Mesenchymal stem cell (in vitro differentiated cells and primary cell): Measurements from ENCODE around the gene SNRNP25.

Experiments used
- DNase-seq: peaks from one replicate; pipeline ENCODE4 v3.0.0-alpha.2; 2013
- H2AFZ ChIP-seq: one replicate; pipeline ENCODE4 v1.6.1; 2013; ENCODE audit warnings: low read depth, mild to moderate bottlenecking, control low read depth, inconsistent platforms, low read length, moderate library complexity
- H2AK5ac ChIP-seq: 2 replicates; pipeline ENCODE4 v1.6.1; 2013; ENCODE audit warnings: low read length, moderate library complexity, mild to moderate bottlenecking, inconsistent platforms; ENCODE audit not compliant: severe bottlenecking
- H2BK120ac ChIP-seq: one replicate; pipeline ENCODE4 v1.6.1; 2013; ENCODE audit warnings: low read depth, mild to moderate bottlenecking, inconsistent platforms, low read length, moderate library complexity
- H2BK12ac ChIP-seq, 2 experiments: one replicate each; pipeline ENCODE4 v1.6.1; 2013; ENCODE audit warnings: inconsistent platforms in 2 of 2, low read length in 2 of 2, mild to moderate bottlenecking in 2 of 2, moderate library complexity in 2 of 2, control low read depth in 1 of 2
- H2BK15ac ChIP-seq: one replicate; pipeline ENCODE4 v1.6.1; 2013; ENCODE audit warnings: mild to moderate bottlenecking, low read depth, inconsistent platforms; ENCODE audit not compliant: poor library complexity, severe bottlenecking
- H2BK5ac ChIP-seq: 2 replicates; pipeline ENCODE4 v1.6.1; 2013; ENCODE audit warnings: low read depth, mild to moderate bottlenecking, low read length, control low read depth, inconsistent platforms; ENCODE audit not compliant: poor library complexity, severe bottlenecking
- H3K14ac ChIP-seq, 2 experiments: one replicate each; pipeline ENCODE4 v1.6.1; 2013; ENCODE audit warnings: inconsistent platforms in 2 of 2, low read length in 2 of 2, control low read depth in 1 of 2, mild to moderate bottlenecking in 1 of 2, moderate library complexity in 1 of 2
- H3K18ac ChIP-seq, 2 experiments: one replicate each; pipeline ENCODE4 v1.6.1; 2013; ENCODE audit warnings: inconsistent platforms in 2 of 2, low read length in 2 of 2, control low read depth in 1 of 2, low read depth in 1 of 2, mild to moderate bottlenecking in 1 of 2
- H3K23ac ChIP-seq, 2 experiments: one replicate each; pipeline ENCODE4 v1.6.1; 2013; ENCODE audit warnings: inconsistent platforms in 2 of 2, low read length in 2 of 2, mild to moderate bottlenecking in 2 of 2, moderate library complexity in 2 of 2, control low read depth in 1 of 2
- H3K27ac ChIP-seq: 2 replicates; pipeline ENCODE4 v1.5.1; 2013; ENCODE audit warnings: mild to moderate bottlenecking, moderate library complexity, low read length, control low read depth, inconsistent platforms; ENCODE audit not compliant: poor library complexity, severe bottlenecking
- H3K27me3 ChIP-seq, 2 experiments: 2 replicates each; pipeline versions ENCODE4 v1.6.1 to v1.7.0; 2013; ENCODE audit warnings: low read length in 2 of 2, mild to moderate bottlenecking in 2 of 2, moderate library complexity in 2 of 2, control low read depth in 1 of 2, inconsistent platforms in 1 of 2; ENCODE audit not compliant: control insufficient read depth in 1 of 2, insufficient read depth in 1 of 2
- H3K36me3 ChIP-seq, 2 experiments: 2 replicates each; pipeline versions ENCODE4 v1.6.1 to v1.7.0; 2013; ENCODE audit warnings: low read length in 2 of 2, control low read depth in 1 of 2, inconsistent platforms in 1 of 2, low read depth in 1 of 2, mild to moderate bottlenecking in 1 of 2; ENCODE audit not compliant: insufficient read depth in 2 of 2, control insufficient read depth in 1 of 2
- H3K4ac ChIP-seq, 2 experiments: one replicate each; pipeline ENCODE4 v1.6.1; 2013; ENCODE audit warnings: inconsistent platforms in 2 of 2, low read length in 2 of 2, mild to moderate bottlenecking in 2 of 2, moderate library complexity in 2 of 2, control low read depth in 1 of 2, low read depth in 1 of 2
- H3K4me1 ChIP-seq: 2 replicates; pipeline ENCODE4 v1.6.1; 2013; ENCODE audit warnings: low read depth, low read length, control low read depth; ENCODE audit not compliant: control insufficient read depth, insufficient read depth
- H3K4me2 ChIP-seq: 2 replicates; pipeline ENCODE4 v1.6.1; 2013; ENCODE audit warnings: low read length, mild to moderate bottlenecking, inconsistent platforms; ENCODE audit not compliant: poor library complexity, severe bottlenecking
- H3K4me3 ChIP-seq, 2 experiments: 2 replicates each; pipeline versions ENCODE4 v1.5.1 to v1.7.0; 2013; ENCODE audit warnings: low read length in 2 of 2, mild to moderate bottlenecking in 2 of 2, control low read depth in 1 of 2, low read depth in 1 of 2; ENCODE audit not compliant: insufficient read depth in 1 of 2
- H3K79me1 ChIP-seq: replicated peaks from 2 replicates; pipeline ENCODE4 v1.6.1; 2013; ENCODE audit warnings: mild to moderate bottlenecking, control low read depth, low read length, inconsistent platforms; ENCODE audit not compliant: poor library complexity, severe bottlenecking
- H3K9ac ChIP-seq: 2 replicates; pipeline ENCODE4 v1.7.0; 2013; ENCODE audit warnings: mild to moderate bottlenecking, low read length, moderate library complexity
- H3K9me3 ChIP-seq: 2 replicates; pipeline ENCODE4 v1.7.0; 2013; ENCODE audit warnings: mild to moderate bottlenecking, low read length; ENCODE audit not compliant: control insufficient read depth
- H4K8ac ChIP-seq: one replicate; pipeline ENCODE4 v1.6.1; 2013; ENCODE audit warnings: inconsistent platforms, mild to moderate bottlenecking, low read length, moderate library complexity
- H4K91ac ChIP-seq: one replicate; pipeline ENCODE4 v1.6.1; 2013; ENCODE audit warnings: mild to moderate bottlenecking, low read length, inconsistent platforms
- WGBS: methylation state at CpG from one replicate; pipeline ENCODE4 v1.1.7; 2013; ENCODE audit warnings: mixed read lengths; 5-methylcytosine and 5-hydroxymethylcytosine counted together

Gene SNRNP25

GRCh38 chr16:35011-35677 lies 18.5 kb upstream of the SNRNP25 start:
- no peaks in the 10 kb centered on the region for H3K27me3 ChIP-seq
- H4K8ac ChIP-seq, result no peak overlapping the region
- no peak overlapping the region for H3K23ac ChIP-seq
- H3K36me3 ChIP-seq, result peaks cover 0 to 15% of the 10 kb centered on the region in 2 experiments
- no peak overlapping the region for H3K18ac ChIP-seq
- DNase-seq, result no peak
- peak overlapping the region in 1 of 2 experiments; percentile 61 for H3K14ac ChIP-seq
- no peak overlapping the region for H3K27ac ChIP-seq
- no peak overlapping the region for H3K4ac ChIP-seq
- no peak overlapping the region for H2BK5ac ChIP-seq
- no peak overlapping the region for H3K9ac ChIP-seq
- no peak overlapping the region for H2BK12ac ChIP-seq
- H4K91ac ChIP-seq, result no peak overlapping the region
- no peaks in the 10 kb centered on the region for H3K9me3 ChIP-seq
- WGBS, result 87% methylated on average over 17 of the region's 17 CpGs
- no peak overlapping the region for H2AK5ac ChIP-seq
- H3K4me3 ChIP-seq, result no peak overlapping the region
- no peak overlapping the region for H3K4me2 ChIP-seq
- H2BK120ac ChIP-seq, result no peak overlapping the region
- peaks cover 7% of the 10 kb centered on the region for H3K4me1 ChIP-seq
- H2BK15ac ChIP-seq, result no peak overlapping the region
- no peaks in the 10 kb centered on the region for H3K79me1 ChIP-seq
- no peak overlapping the region for H2AFZ ChIP-seq

GRCh38 chr16:35678-36305 lies 17.8 kb upstream of the SNRNP25 start:
- H3K27me3 ChIP-seq, result no peaks in the 10 kb centered on the region
- no peak for DNase-seq
- H2BK12ac ChIP-seq, result no peak overlapping the region
- H2BK15ac ChIP-seq, result no peak overlapping the region
- H3K9me3 ChIP-seq, result no peaks in the 10 kb centered on the region
- H3K14ac ChIP-seq, result peak overlapping the region in 1 of 2 experiments; percentile 61
- H2AFZ ChIP-seq, result no peak overlapping the region
- H3K18ac ChIP-seq, result no peak overlapping the region
- H3K23ac ChIP-seq, result no peak overlapping the region
- no peak overlapping the region for H2AK5ac ChIP-seq
- H3K4me3 ChIP-seq, result no peak overlapping the region
- H3K4me2 ChIP-seq, result no peak overlapping the region
- no peak overlapping the region for H2BK5ac ChIP-seq
- 92% methylated on average over 10 of the region's 11 CpGs for WGBS
- no peak overlapping the region for H3K27ac ChIP-seq
- no peak overlapping the region for H3K4ac ChIP-seq
- H3K9ac ChIP-seq, result no peak overlapping the region
- no peak overlapping the region for H2BK120ac ChIP-seq
- H3K4me1 ChIP-seq, result peaks cover 7% of the 10 kb centered on the region
- no peak overlapping the region for H4K8ac ChIP-seq
- peaks cover 0 to 15% of the 10 kb centered on the region in 2 experiments for H3K36me3 ChIP-seq
- H3K79me1 ChIP-seq, result no peaks in the 10 kb centered on the region
- H4K91ac ChIP-seq, result no peak overlapping the region

- 98% methylated on average over 15 of the region's 15 CpGs for WGBS
- H2AFZ ChIP-seq, result no peak overlapping the region
- no peak overlapping the region for H3K9ac ChIP-seq
- no peak overlapping the region for H3K4ac ChIP-seq
- no peak overlapping the region for H3K18ac ChIP-seq
- H2BK120ac ChIP-seq, result no peak overlapping the region
- H3K36me3 ChIP-seq, result peaks cover 0 to 17% of the 10 kb centered on the region in 2 experiments
- no peak overlapping the region for H4K8ac ChIP-seq
- H3K27me3 ChIP-seq, result no peaks in the 10 kb centered on the region
- no peak overlapping the region for H2BK5ac ChIP-seq
- no peak overlapping the region for H3K27ac ChIP-seq
- no peak overlapping the region for H3K23ac ChIP-seq
- H4K91ac ChIP-seq, result no peak overlapping the region
- no peak overlapping the region for H3K4me3 ChIP-seq
- H2BK15ac ChIP-seq, result no peak overlapping the region
- no peaks in the 10 kb centered on the region for H3K9me3 ChIP-seq
- peaks cover 8% of the 10 kb centered on the region for H3K4me1 ChIP-seq
- H3K14ac ChIP-seq, result no peak overlapping the region
- no peak overlapping the region for H3K4me2 ChIP-seq
- H3K79me1 ChIP-seq, result peaks cover 2% of the 10 kb centered on the region
- H2AK5ac ChIP-seq, result no peak overlapping the region
- no peak overlapping the region for H2BK12ac ChIP-seq
- no peak for DNase-seq
Measured at GRCh38 chr16:36336-36984, 17.2 kb upstream of the SNRNP25 start.

- peak; percentile 36 for DNase-seq
- Histone ChIP-seq H3K14ac (no peak overlapping the region), H2BK15ac (no peak overlapping the region), H3K27ac (no peak overlapping the region), H3K4me1 (peaks cover 8% of the 10 kb centered on the region), H3K4me2 (no peak overlapping the region), H3K18ac (no peak overlapping the region), H3K23ac (no peak overlapping the region), H3K27me3 (no peaks in the 10 kb centered on the region), H3K4ac (no peak overlapping the region), H2AK5ac (no peak overlapping the region), H3K9me3 (no peaks in the 10 kb centered on the region), H4K8ac (peak overlapping the region; percentile 32), H2BK12ac (no peak overlapping the region), H2AFZ (no peak overlapping the region), H2BK120ac (no peak overlapping the region), H3K4me3 (no peak overlapping the region), H2BK5ac (no peak overlapping the region), H3K36me3 (peaks cover 0 to 26% of the 10 kb centered on the region in 2 experiments), H3K9ac (no peak overlapping the region), H4K91ac (no peak overlapping the region), H3K79me1 (peaks cover 2% of the 10 kb centered on the region)
- whole genome bisulfite sequencing, result 90% methylated on average over 2 of the region's 5 CpGs
Measured at GRCh38 chr16:37511-37910, 16.1 kb upstream of the SNRNP25 start.
